Suprapubic skin (tissue), 4 donors: ENCODE results near the gene DFFB. TPM values are rescaled to one million over a fixed set of nuclear protein-coding genes. Genes with fewer than 3 reads are reported as not detected.

Experiments
- DNase-seq, 2 donors: peaks; one replicate each; pipeline ENCODE4 v3.0.0-alpha.2; 2019; ENCODE audit warnings: low spot score in 2 of 2
- H3K27ac ChIP-seq: fragments of 200-600 bp; sonication (generic); one replicate; pipeline ENCODE4 v1.5.1; 2019
- H3K27me3 ChIP-seq: fragments of 200-600 bp; sonication (generic); one replicate; pipeline ENCODE4 v1.5.1; 2019
- H3K36me3 ChIP-seq: fragments of 200-600 bp; sonication (generic); one replicate; pipeline ENCODE4 v1.5.1; 2019
- H3K4me1 ChIP-seq: fragments of 200-600 bp; sonication (generic); one replicate; pipeline ENCODE4 v1.5.1; 2019
- H3K4me3 ChIP-seq: fragments of 200-600 bp; sonication (generic); one replicate; pipeline ENCODE4 v1.5.1; 2019; ENCODE audit warnings: mild to moderate bottlenecking
- H3K9me3 ChIP-seq: fragments of 200-600 bp; sonication (generic); one replicate; pipeline ENCODE4 v1.5.1; 2019
- CTCF ChIP-seq, 2 donors: fragments of 200-600 bp in 1 of 2; fragments of 450-650 bp in 1 of 2; sonication (generic) in 1 of 2; IDR thresholded peaks; one replicate each; pipeline ENCODE4 v1.5.1; 2016 to 2019; ENCODE audit warnings: antibody characterized with exemption in 2 of 2, mild to moderate bottlenecking in 1 of 2, moderate library complexity in 1 of 2
- EP300 ChIP-seq: sonication (generic); formaldehyde crosslinking; IDR thresholded peaks from one replicate; pipeline ENCODE4 v1.6.1; 2017; ENCODE audit warnings: antibody characterized with exemption
- POLR2A ChIP-seq, 2 donors: fragments of 450-650 bp; IDR thresholded peaks; one replicate each; pipeline ENCODE4 v1.6.1; 2017; ENCODE audit warnings: antibody characterized with exemption in 2 of 2, mild to moderate bottlenecking in 2 of 2, moderate library complexity in 2 of 2
- POLR2AphosphoS5 ChIP-seq, 3 donors: sonication (generic); formaldehyde crosslinking; IDR thresholded peaks; one replicate each; pipeline ENCODE4 v1.6.1; 2017; ENCODE audit warnings: antibody characterized with exemption in 3 of 3
- WGBS: methylation state at CpG from one replicate; pipeline ENCODE4 v1.1.5; 2018; 5-methylcytosine and 5-hydroxymethylcytosine counted together
- total RNA-seq, 4 donors: library from RNA; depleted of rRNA; stranded (reverse); fragments of >200 nt; gene quantifications; one replicate each; pipeline ENCODE4 v1.1.0, GENCODE V29; 2016

Gene DFFB
- total RNA-seq, 4 donors from 2014 or later, result 2.7 to 6.8 (median 4.2) TPM

GRCh38 chr1:3817821-3818597, 39.3 kb upstream of the DFFB start:
- Histone ChIP-seq H3K27ac (no peak overlapping the region), H3K4me3 (no peak overlapping the region), H3K4me1 (no peaks in the 10 kb centered on the region), H3K36me3 (peaks cover 76% of the 10 kb centered on the region), H3K9me3 (no peaks in the 10 kb centered on the region), H3K27me3 (no peaks in the 10 kb centered on the region)
- TF ChIP-seq POLR2AphosphoS5 (IDR thresholded peaks at IDR 0.05) (no peak), EP300 (no peak), POLR2A (IDR thresholded peaks at IDR 0.05) (no peak), CTCF (IDR thresholded peaks at IDR 0.05) (no peak)
- WGBS, result 88% methylated on average over 17 of the region's 28 CpGs
- DNase-seq, result no peak

- H3K36me3 ChIP-seq, result peaks cover 83% of the 10 kb centered on the region
- TF ChIP-seq POLR2A (IDR thresholded peaks at IDR 0.05), result no peak
- no peak for TF ChIP-seq EP300
- TF ChIP-seq CTCF (IDR thresholded peaks at IDR 0.05), result no peak
- TF ChIP-seq POLR2AphosphoS5 (IDR thresholded peaks at IDR 0.05), result no peak
- no peaks in the 10 kb centered on the region for H3K27me3 ChIP-seq
- no peaks in the 10 kb centered on the region for H3K9me3 ChIP-seq
- no peak for DNase-seq
- H3K4me3 ChIP-seq, result no peak overlapping the region
- H3K27ac ChIP-seq, result no peak overlapping the region
- no peaks in the 10 kb centered on the region for H3K4me1 ChIP-seq
- WGBS, result 48% methylated on average over 10 of the region's 10 CpGs
These were observed 37.5 kb upstream of the DFFB start for GRCh38 chr1:3819771-3820200.

GRCh38 chr1:3820316-3820715, 37.0 kb upstream of the DFFB start:
- WGBS, result 79% methylated on average over 8 of the region's 8 CpGs
- H3K4me3 ChIP-seq, result no peak overlapping the region
- no peak for TF ChIP-seq CTCF (IDR thresholded peaks at IDR 0.05)
- TF ChIP-seq POLR2A (IDR thresholded peaks at IDR 0.05), result no peak
- TF ChIP-seq EP300, result no peak
- no peak for TF ChIP-seq POLR2AphosphoS5 (IDR thresholded peaks at IDR 0.05)
- H3K36me3 ChIP-seq, result peaks cover 83% of the 10 kb centered on the region
- H3K27ac ChIP-seq, result no peak overlapping the region
- no peaks in the 10 kb centered on the region for H3K4me1 ChIP-seq
- no peak for DNase-seq
- H3K27me3 ChIP-seq, result no peaks in the 10 kb centered on the region
- no peaks in the 10 kb centered on the region for H3K9me3 ChIP-seq

GRCh38 chr1:3821004-3821403, 36.3 kb upstream of the DFFB start:
- Histone ChIP-seq H3K36me3 (peaks cover 83% of the 10 kb centered on the region), H3K9me3 (no peaks in the 10 kb centered on the region), H3K27ac (no peak overlapping the region), H3K4me1 (no peaks in the 10 kb centered on the region), H3K27me3 (no peaks in the 10 kb centered on the region), H3K4me3 (no peak overlapping the region)
- WGBS, result 70% methylated on average over 5 of the region's 6 CpGs
- no peak for TF ChIP-seq CTCF (IDR thresholded peaks at IDR 0.05)
- no peak for TF ChIP-seq EP300
- no peak for TF ChIP-seq POLR2AphosphoS5 (IDR thresholded peaks at IDR 0.05)
- TF ChIP-seq POLR2A (IDR thresholded peaks at IDR 0.05), result no peak
- no peak for DNase-seq

GRCh38 chr1:3821447-3821846, 35.8 kb upstream of the DFFB start:
- Histone ChIP-seq H3K27me3 (no peaks in the 10 kb centered on the region), H3K27ac (no peak overlapping the region), H3K4me3 (no peak overlapping the region), H3K4me1 (no peaks in the 10 kb centered on the region), H3K9me3 (no peaks in the 10 kb centered on the region), H3K36me3 (peaks cover 83% of the 10 kb centered on the region)
- DNase-seq, result no peak
- no peak for TF ChIP-seq POLR2AphosphoS5 (IDR thresholded peaks at IDR 0.05)
- TF ChIP-seq POLR2A (IDR thresholded peaks at IDR 0.05), result no peak
- TF ChIP-seq CTCF (IDR thresholded peaks at IDR 0.05), result no peak
- TF ChIP-seq EP300, result no peak
- 85% methylated on average over 13 of the region's 13 CpGs for WGBS
